Measurements from ENCODE around the gene CIP2A. TPM values are rescaled to one million over a fixed set of nuclear protein-coding genes. Genes with fewer than 3 reads are reported as not detected.

CIP2A gene
- total RNA-seq, 3 donors from 2014 or later = 2.0 to 5.1 (median 3.5) TPM

DNA sequence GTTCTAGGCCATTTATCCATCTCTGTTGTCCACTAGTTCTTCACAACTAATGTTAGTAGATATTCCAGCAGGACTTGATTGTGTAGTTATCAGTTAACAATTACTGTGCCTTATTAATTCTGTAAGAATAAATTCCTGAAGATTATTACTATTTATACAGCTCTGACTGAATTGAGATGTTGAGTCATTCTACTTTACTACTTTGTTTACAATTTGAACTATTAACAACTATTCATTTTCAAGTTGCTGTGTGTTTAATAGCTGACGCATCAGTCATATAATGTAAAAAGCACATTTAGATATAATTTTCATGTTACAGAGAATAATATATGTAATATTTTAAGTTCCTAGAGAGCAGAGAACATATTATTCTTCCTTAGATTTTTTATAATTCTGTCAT is 21.4 kb upstream of the CIP2A start:
- intact Hi-C loops (cut with DNase I; ENCODE audit: low total_unique reads) = no loop called here
- no peak for DNase-seq (ENCODE audit: low spot score in 2 of 2)

GRCh38 chr3:108608750-108609149 is 19.5 kb upstream of the CIP2A start:
- no peak for DNase-seq (ENCODE audit: low spot score in 2 of 2)
- Histone ChIP-seq H3K4me3 (no peak overlapping the region), H3K36me3 (no peaks in the 10 kb centered on the region), H3K4me1 (no peaks in the 10 kb centered on the region), H3K27me3 (no peaks in the 10 kb centered on the region), H3K9me3 (no peaks in the 10 kb centered on the region), H3K27ac (no peak overlapping the region)
- intact Hi-C loops (cut with DNase I; ENCODE audit: low total_unique reads) = no loop called here
- TF ChIP-seq POLR2A (IDR thresholded peaks at IDR 0.05) (no peak), POLR2AphosphoS5 (IDR thresholded peaks at IDR 0.05) (no peak)
- TF ChIP-seq, protein P1, sequence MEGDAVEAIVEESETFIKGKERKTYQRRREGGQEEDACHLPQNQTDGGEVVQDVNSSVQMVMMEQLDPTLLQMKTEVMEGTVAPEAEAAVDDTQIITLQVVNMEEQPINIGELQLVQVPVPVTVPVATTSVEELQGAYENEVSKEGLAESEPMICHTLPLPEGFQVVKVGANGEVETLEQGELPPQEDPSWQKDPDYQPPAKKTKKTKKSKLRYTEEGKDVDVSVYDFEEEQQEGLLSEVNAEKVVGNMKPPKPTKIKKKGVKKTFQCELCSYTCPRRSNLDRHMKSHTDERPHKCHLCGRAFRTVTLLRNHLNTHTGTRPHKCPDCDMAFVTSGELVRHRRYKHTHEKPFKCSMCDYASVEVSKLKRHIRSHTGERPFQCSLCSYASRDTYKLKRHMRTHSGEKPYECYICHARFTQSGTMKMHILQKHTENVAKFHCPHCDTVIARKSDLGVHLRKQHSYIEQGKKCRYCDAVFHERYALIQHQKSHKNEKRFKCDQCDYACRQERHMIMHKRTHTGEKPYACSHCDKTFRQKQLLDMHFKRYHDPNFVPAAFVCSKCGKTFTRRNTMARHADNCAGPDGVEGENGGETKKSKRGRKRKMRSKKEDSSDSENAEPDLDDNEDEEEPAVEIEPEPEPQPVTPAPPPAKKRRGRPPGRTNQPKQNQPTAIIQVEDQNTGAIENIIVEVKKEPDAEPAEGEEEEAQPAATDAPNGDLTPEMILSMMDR (IDR thresholded peaks at IDR 0.05) = no peak

More for the DNA sequence above, 21.4 kb upstream of the CIP2A start:
- Histone ChIP-seq H3K27me3 (no peaks in the 10 kb centered on the region), H3K4me1 (no peaks in the 10 kb centered on the region), H3K9me3 (no peaks in the 10 kb centered on the region), H3K36me3 (no peaks in the 10 kb centered on the region), H3K4me3 (no peak overlapping the region), H3K27ac (no peak overlapping the region)
- TF ChIP-seq POLR2A (IDR thresholded peaks at IDR 0.05) (no peak), POLR2AphosphoS5 (IDR thresholded peaks at IDR 0.05) (no peak)
- TF ChIP-seq, protein P1 (IDR thresholded peaks at IDR 0.05) = no peak

- TF ChIP-seq, protein P1 (IDR thresholded peaks at IDR 0.05) = no peak
- TF ChIP-seq POLR2A (IDR thresholded peaks at IDR 0.05) (no peak), POLR2AphosphoS5 (IDR thresholded peaks at IDR 0.05) (no peak)
- no peaks in the 10 kb centered on the region for H3K9me3 ChIP-seq
- no peaks in the 10 kb centered on the region for H3K36me3 ChIP-seq
- DNase-seq (ENCODE audit: low spot score in 2 of 2) = no peak
- H3K4me3 ChIP-seq = no peak overlapping the region
- intact Hi-C loops (cut with DNase I; ENCODE audit: low total_unique reads) = no loop called here
- no peak overlapping the region for H3K27ac ChIP-seq
- no peaks in the 10 kb centered on the region for H3K4me1 ChIP-seq
- H3K27me3 ChIP-seq = no peaks in the 10 kb centered on the region
Measured at GRCh38 chr3:108605491-108605890, 16.3 kb upstream of the CIP2A start.

DNA sequence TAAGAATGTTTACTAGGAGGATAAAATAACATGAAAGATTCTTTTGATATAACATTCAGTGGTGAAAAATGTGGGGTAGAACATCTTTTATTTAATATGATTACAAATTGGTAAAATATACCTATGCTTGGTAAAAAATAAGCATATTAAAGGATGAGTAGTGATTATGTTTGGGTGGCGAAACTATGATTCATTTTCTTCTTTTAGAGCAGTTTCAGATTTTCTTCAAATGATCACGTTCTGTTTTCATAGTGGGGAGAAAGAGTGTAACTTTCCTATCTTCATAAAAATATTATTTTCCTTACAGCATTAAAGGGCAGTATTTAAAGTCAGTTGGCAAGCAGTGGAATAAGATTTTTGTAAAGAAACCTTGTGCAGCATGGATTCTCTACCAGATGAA is 15.8 kb upstream of the CIP2A start:
- H3K27ac ChIP-seq = no peak overlapping the region
- no peaks in the 10 kb centered on the region for H3K4me1 ChIP-seq
- no peak overlapping the region for H3K4me3 ChIP-seq
- intact Hi-C loops (cut with DNase I; ENCODE audit: low total_unique reads) = no loop called here
- TF ChIP-seq POLR2AphosphoS5 (IDR thresholded peaks at IDR 0.05) = no peak
- TF ChIP-seq, protein P1 (IDR thresholded peaks at IDR 0.05) = no peak
- no peak for TF ChIP-seq POLR2A (IDR thresholded peaks at IDR 0.05)
- no peak for DNase-seq (ENCODE audit: low spot score in 2 of 2)
- no peaks in the 10 kb centered on the region for H3K36me3 ChIP-seq
- no peaks in the 10 kb centered on the region for H3K27me3 ChIP-seq
- no peaks in the 10 kb centered on the region for H3K9me3 ChIP-seq

DNA sequence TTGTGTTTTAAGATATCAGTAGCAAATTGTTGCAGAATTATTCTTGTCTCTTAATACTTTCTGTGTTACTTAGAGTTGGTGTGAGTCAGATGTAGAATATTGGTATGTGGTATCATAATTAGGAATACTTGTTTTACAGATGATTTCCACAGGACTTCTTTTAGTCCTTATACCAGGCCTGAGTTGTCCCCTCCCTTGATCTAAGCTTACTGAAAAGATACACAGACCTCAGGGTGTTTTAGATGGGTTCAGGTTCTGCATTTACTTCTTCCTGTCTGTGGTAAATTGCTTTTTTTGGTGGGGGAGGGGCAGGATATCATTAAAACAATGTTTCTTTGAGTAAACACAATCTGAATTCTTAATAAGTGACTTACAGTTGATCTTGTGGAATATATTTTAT is 14.5 kb upstream of the CIP2A start:
- no peak for DNase-seq (ENCODE audit: low spot score in 2 of 2)
- Histone ChIP-seq H3K27me3 (no peaks in the 10 kb centered on the region), H3K27ac (no peak overlapping the region), H3K4me1 (no peaks in the 10 kb centered on the region), H3K9me3 (no peaks in the 10 kb centered on the region), H3K36me3 (no peaks in the 10 kb centered on the region), H3K4me3 (no peak overlapping the region)
- intact Hi-C loops (cut with DNase I; ENCODE audit: low total_unique reads) = no loop called here
- TF ChIP-seq, protein P1 (IDR thresholded peaks at IDR 0.05) = no peak
